Measurements from ENCODE around the gene OR2T27.

- no peak for TF ChIP-seq CTCF (conservative IDR thresholded peaks at IDR 0.05; ENCODE audit: low read depth, low read length)
- TF ChIP-seq FOS (IDR thresholded peaks at IDR 0.05; ENCODE audit: low read depth, low read length) = no peak
- no peak for TF ChIP-seq POLR2A (IDR thresholded peaks at IDR 0.05; ENCODE audit: low read depth, low read length)
- TF ChIP-seq ELK1 (IDR thresholded peaks at IDR 0.05; ENCODE audit: borderline replicate concordance, low read depth, low read length) = no peak
- TF ChIP-seq MAFK (IDR thresholded peaks at IDR 0.05; ENCODE audit: low read depth, low read length) = no peak
Observed at GRCh38 chr1:248702714-248703113, 47.4 kb upstream of the OR2T27 start, which contains the start of gene OR14I1.

Data from IMR-90 (cell line).